GM13977 (cell line): Measurements from ENCODE around the gene PRKAR1B.

ENCODE experiments used
- DNase-seq: peaks from one replicate; pipeline ENCODE4 v3.0.0; 2012; ENCODE audit warnings: low spot score
- in situ Hi-C: fragments of 300-500 bp; cut with MboI; formaldehyde crosslinking; loops from one replicate; pipeline ENCODE4 v1.12.0; 2022; ENCODE audit warnings: low sequenced_read_pairs, low pct_unique_long_range_greater_than_20kb, mixed read lengths, inconsistent platforms; ENCODE audit not compliant: unreplicated experiment
- TF ChIP-seq, protein P1 (sequence below): IDR thresholded peaks from 2 replicates; pipeline ENCODE4 v1.5.1; 2012; ENCODE audit warnings: mild to moderate bottlenecking, control low read depth; ENCODE audit not compliant: insufficient read depth; ENCODE audit errors: extremely low read depth, missing control alignments

Gene PRKAR1B

DNA sequence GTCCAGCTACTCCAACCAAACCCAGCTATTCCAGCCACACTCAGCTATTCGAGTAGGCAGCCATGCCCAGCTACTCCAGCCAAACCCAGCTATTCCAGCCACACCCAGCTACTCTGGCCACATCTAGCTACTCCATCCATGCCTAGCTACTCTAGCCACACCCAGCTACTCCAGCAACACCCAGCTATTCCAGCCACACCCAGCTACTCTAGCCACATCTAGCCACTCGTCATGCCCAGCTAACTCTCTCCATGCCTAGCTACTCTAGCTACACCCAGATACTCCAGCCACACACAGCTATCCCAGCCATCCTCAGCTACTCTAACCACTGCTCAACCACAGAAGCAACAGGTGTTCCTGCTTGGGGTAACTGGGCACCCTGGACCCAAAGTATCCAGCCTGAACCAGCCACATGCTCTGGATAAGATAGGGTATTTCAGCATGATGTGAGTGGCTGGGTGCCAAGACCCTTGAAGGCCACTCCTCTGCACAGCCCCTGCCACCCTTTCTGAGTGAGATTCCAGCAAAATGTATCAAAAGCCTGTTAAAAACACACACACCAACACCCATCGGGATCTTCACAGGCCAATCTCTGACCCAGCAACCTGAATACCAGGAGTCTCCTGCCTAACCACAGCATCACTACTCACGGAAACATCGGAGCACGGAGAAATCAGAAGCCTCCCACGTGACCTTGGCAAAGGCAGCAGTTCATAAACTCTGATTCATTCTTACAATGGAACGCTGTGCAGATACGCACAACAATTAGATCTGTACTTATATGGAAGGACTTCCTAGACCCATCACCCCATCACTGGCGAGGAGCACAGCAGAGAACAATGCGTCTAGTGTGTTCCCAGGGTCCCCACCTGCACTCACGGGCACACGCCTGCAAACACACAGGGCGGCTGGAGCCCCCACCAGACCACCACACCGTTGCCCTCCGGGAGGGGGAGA, 52.3 kb downstream of the PRKAR1B start:
- in situ Hi-C loops = no loop called here
- DNase-seq = no peak
- TF ChIP-seq, protein P1, sequence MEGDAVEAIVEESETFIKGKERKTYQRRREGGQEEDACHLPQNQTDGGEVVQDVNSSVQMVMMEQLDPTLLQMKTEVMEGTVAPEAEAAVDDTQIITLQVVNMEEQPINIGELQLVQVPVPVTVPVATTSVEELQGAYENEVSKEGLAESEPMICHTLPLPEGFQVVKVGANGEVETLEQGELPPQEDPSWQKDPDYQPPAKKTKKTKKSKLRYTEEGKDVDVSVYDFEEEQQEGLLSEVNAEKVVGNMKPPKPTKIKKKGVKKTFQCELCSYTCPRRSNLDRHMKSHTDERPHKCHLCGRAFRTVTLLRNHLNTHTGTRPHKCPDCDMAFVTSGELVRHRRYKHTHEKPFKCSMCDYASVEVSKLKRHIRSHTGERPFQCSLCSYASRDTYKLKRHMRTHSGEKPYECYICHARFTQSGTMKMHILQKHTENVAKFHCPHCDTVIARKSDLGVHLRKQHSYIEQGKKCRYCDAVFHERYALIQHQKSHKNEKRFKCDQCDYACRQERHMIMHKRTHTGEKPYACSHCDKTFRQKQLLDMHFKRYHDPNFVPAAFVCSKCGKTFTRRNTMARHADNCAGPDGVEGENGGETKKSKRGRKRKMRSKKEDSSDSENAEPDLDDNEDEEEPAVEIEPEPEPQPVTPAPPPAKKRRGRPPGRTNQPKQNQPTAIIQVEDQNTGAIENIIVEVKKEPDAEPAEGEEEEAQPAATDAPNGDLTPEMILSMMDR = no peak

DNA sequence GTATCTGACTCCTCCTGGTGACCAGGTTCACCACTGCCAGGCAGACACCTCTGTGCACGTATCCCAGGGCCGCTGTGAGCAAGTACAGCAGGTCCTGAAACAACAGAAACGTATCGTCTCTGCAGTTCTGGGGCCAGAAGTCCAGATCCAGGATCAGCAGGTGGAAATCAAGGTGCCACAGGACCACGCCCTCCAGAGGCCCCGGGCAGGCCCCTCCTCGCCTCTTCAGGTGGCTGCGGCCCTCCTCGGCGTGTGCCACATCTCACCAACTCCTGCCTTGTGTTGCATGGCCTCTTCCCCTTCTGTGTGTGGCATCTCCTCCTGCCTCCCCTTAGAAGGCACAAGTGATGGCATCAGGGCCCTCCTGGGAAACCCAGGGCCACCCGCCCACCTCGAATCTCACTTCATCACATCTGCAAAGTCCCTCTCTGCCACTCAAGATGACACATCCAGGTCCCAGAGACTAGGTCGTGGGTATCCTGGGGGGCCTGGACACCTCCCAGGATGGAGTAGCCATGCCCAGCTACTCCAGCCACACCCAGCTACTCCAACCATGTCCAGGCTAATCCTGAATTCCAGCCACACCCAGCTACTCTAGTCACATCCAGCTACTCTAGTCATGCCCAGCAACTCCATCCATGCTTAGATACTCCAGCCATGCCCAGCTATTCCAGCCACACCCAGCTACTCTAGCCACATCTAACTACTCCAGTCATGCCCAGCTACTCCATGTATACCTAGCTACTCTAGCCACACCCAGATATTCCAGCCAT, 53.2 kb downstream of the PRKAR1B start:
- TF ChIP-seq, protein P1 = no peak
- in situ Hi-C loops = no loop called here
- no peak for DNase-seq

DNA sequence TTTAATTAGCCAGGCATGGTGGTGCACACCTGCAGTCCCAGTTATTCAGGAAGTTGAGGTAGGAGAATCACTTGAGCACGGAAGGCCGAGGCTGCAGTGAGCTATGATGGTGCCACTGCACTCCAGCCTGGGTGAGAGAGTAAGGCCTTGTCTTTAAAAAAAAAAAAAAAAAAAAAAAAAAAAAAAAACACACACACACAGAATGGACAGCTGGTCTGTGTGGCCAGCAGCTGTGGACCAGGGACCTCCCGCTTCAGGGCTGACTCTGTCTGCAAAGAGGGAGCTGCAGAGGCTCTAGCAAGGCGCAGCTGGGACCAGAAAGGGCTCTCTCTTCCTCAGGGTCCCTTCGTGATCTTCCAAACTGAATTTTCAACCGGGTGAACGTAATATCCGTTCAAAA, 54.2 kb downstream of the PRKAR1B start:
- in situ Hi-C loops = no loop called here
- TF ChIP-seq, protein P1 = no peak
- no peak for DNase-seq

DNA sequence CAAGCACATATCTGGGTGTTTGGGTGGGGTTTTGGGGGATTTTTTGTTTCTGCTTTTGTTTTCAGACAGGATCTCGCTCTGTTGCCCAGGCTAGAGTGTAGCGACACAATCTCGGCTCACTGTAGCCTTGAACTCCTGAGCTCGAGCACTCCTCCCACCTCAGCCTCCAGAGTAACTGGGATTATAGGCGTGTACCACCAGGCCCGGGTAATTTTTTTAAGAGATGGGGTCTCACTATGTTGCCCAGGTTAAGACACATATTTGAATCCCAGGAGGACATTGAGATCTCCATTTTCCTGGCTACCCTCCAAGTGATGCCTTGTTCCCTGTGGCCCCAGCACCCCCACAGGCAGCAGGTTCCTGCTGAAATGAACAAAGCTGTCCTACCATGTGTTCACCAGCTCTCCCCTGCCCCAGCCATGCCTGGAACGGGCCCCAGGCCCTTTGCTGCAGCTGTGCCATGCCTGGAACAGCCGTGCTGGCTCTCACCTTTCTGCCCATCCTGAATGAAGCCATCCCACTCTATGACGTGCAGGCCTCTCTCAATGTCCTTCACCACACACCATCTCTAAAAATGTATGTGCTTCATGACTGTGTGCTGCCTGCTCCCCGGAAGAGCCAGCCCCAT, 55.6 kb downstream of the PRKAR1B start:
- TF ChIP-seq, protein P1 = no peak
- no peak for DNase-seq
- in situ Hi-C loops = no loop called here

DNA sequence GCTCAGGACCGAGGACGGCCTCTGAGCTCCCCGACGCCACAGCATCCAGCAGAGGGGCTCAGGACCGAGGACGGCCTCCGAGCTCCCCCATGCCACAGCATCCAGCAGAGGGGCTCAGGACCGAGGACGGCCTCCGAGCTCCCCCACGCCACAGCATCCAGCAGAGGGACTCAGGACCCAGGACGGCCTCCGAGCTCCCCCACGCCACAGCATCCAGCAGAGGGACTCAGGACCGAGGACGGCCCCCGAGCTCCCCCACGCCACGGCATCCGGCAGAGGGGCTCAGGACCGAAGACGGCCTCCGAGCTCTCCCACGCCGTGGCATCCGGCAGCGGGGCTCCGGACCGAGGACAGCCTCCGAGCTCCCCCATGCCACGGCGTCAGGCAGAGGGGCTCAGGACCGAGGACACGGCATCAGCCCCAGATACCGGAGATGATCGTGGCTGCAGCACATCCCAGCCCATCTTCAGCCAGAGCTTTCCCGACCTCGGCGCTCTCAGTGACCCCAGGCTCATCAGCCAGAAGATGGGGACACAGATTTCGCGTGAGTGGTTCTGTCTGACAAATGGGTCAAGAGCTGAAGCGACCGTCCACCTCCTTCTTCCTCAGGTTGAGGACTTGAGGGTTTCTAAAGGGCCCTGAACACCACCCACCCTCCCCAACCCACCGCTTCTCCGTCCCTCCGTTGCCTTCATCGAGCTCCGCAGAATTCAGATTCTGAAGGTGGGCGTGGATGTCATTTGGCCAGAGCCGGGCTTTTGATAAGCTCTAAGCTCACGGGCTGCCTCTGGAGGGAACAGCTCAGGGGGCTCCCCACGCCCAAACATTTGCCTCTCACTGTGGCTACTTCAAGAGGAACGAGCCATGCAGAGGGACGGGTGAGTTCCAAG, 56.3 kb downstream of the PRKAR1B start:
- TF ChIP-seq, protein P1 = no peak
- no peak for DNase-seq
- in situ Hi-C loops = no loop called here

DNA sequence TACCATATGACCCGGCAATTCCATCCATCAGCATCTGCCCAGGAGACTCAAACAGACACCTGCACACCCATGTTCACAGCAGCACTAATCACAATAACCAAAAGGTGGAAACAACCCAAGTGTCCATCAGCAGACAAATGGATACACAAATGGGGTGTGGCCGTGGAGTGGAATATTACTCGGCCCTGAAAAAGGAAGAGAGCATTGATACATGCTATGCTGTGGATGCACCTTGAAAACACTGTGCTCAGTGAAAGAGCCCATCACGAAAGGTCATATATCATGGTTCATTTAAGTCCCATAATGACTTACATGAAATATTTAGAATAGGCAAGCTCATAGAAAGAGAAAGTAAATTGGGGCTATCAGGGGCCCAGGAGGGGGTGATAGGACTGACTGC, 58.1 kb downstream of the PRKAR1B start:
- in situ Hi-C loops = no loop called here
- TF ChIP-seq, protein P1 = no peak

More for the DNA sequence above, 58.1 kb downstream of the PRKAR1B start:
- no peak for DNase-seq
